K562 (cell line): ENCODE data around the gene PRKAG2. TPM values are rescaled to one million over a fixed set of nuclear protein-coding genes. Genes with fewer than 3 reads are reported as not detected.

ENCODE experiments used
- ATAC-seq: fragments of 200-7000 bp; cut with Tn5 transposase; 3 replicates; pipeline ENCODE4 v1.9.1; 2020; ENCODE audit warnings: moderate library complexity
- BruUV-seq: library from RNA; stranded (reverse); fragments of 400-500 nt; replicated peaks from 2 replicates; lab custom pipeline; 2021; lab: Mats Ljungman, UMichigan
- CTCF ChIA-PET: fragments of 300-600 bp; formaldehyde crosslinking; extraction: SDS; loops from one replicate; lab custom pipeline; 2021; ENCODE audit warnings: low intra/inter-chr PET ratio; lab: Yijun Ruan, JAX
- POLR2A ChIA-PET: fragments of 300-600, 350-650 bp; sonication (Branson Sonifier 250); formaldehyde crosslinking; extraction: SDS; loops from one replicate; lab custom pipeline; 2021; ENCODE audit warnings: antibody characterized with exemption, inconsistent platforms; lab: Yijun Ruan, JAX
- DNase-seq, 4 experiments: peaks; one replicate each; pipeline versions ENCODE4 v3.0.0 to v3.0.0-alpha.2; 2011 to 2018; ENCODE audit warnings: low spot score in 3 of 4, mixed read lengths in 3 of 4; ENCODE audit errors: extremely low read depth in 1 of 4
- FAIRE-seq: peaks from 2 replicates; lab custom pipeline; 2011; peaks lifted over from hg19 to GRCh38; lab: Jason Lieb, UNC
- H2AFZ ChIP-seq: 2 replicates; pipeline ENCODE4 v1.6.0; 2011; ENCODE audit warnings: low read depth, low read length, control low read depth, inconsistent platforms
- H3K27ac ChIP-seq: fragments of 200-600 bp; 3 replicates; pipeline ENCODE4 v1.8.0; 2011; ENCODE audit warnings: low read depth, mild to moderate bottlenecking, control low read depth, inconsistent platforms, low read length, moderate library complexity, mixed read lengths; ENCODE audit errors: extremely low read depth
- H3K27me3 ChIP-seq, 2 experiments: fragments of 300-600 bp in 1 of 2; 2 replicates in 1 of 2; 3 replicates in 1 of 2; pipeline versions ENCODE4 v1.6.0 to v1.8.0; 2011; ENCODE audit warnings: inconsistent platforms in 2 of 2, low read length in 2 of 2, mild to moderate bottlenecking in 1 of 2, mixed read lengths in 1 of 2, moderate library complexity in 1 of 2; ENCODE audit not compliant: control insufficient read depth in 2 of 2, insufficient read depth in 2 of 2
- H3K36me3 ChIP-seq: fragments of 300-600 bp; 3 replicates; pipeline ENCODE4 v1.8.0; 2011; ENCODE audit warnings: mild to moderate bottlenecking, low read length, inconsistent platforms; ENCODE audit not compliant: control insufficient read depth, insufficient read depth
- H3K4me1 ChIP-seq, 2 experiments: fragments of 200-600 bp in 1 of 2; replicated peaks in 1 of 2; 2 replicates in 1 of 2; 3 replicates in 1 of 2; pipeline versions ENCODE4 v1.5.1 to v1.8.0; 2011; ENCODE audit warnings: inconsistent platforms in 2 of 2, low read length in 2 of 2, mild to moderate bottlenecking in 1 of 2, mixed read lengths in 1 of 2, moderate library complexity in 1 of 2; ENCODE audit not compliant: control insufficient read depth in 2 of 2, insufficient read depth in 2 of 2
- H3K4me2 ChIP-seq: 2 replicates; pipeline ENCODE4 v1.6.1; 2011; ENCODE audit warnings: low read length, control low read depth, inconsistent platforms, mixed read lengths; ENCODE audit not compliant: insufficient read depth
- H3K4me3 ChIP-seq: fragments of 200-600 bp; sonication (generic), shearing (Covaris generic); 2 replicates; pipeline ENCODE4 v1.5.1; 2016; ENCODE audit warnings: control low read depth, inconsistent platforms
- H3K79me2 ChIP-seq: fragments of 200-600 bp; 3 replicates; pipeline ENCODE4 v1.8.0; 2011; ENCODE audit warnings: low read length, inconsistent platforms; ENCODE audit not compliant: control insufficient read depth, insufficient read depth
- H3K9ac ChIP-seq, 2 experiments: 2 replicates each; pipeline versions ENCODE4 v1.6.0 to v1.6.1; 2011; ENCODE audit warnings: low read depth in 2 of 2, low read length in 2 of 2, control low read depth in 1 of 2, inconsistent platforms in 1 of 2, mild to moderate bottlenecking in 1 of 2, mixed read lengths in 1 of 2; ENCODE audit not compliant: insufficient read depth in 1 of 2
- H3K9me1 ChIP-seq: one replicate; pipeline ENCODE4 v1.6.0; 2011; ENCODE audit warnings: inconsistent platforms, mild to moderate bottlenecking, low read length, moderate library complexity; ENCODE audit not compliant: control insufficient read depth, insufficient read depth
- H3K9me3 ChIP-seq: replicated peaks from 2 replicates; pipeline ENCODE4 v1.5.1; 2011; ENCODE audit warnings: low read depth, low read length, inconsistent platforms; ENCODE audit not compliant: control insufficient read depth, insufficient read depth
- H4K20me1 ChIP-seq: replicated peaks from 2 replicates; pipeline ENCODE4 v1.6.1; 2011; ENCODE audit warnings: low read length, inconsistent platforms, mixed read lengths; ENCODE audit not compliant: control insufficient read depth, insufficient read depth
- GATA2 ChIP-seq: sonication (generic); formaldehyde crosslinking; IDR thresholded peaks from 2 replicates; pipeline ENCODE4 v1.4.0; 2020; ENCODE audit warnings: mild to moderate bottlenecking, missing genetic modification reagents
- PKNOX1 ChIP-seq: fragments of 450-650 bp; IDR thresholded peaks from 2 replicates; pipeline ENCODE4 v1.6.1; 2016
- RERE ChIP-seq: sonication (generic); formaldehyde crosslinking; IDR thresholded peaks from 2 replicates; pipeline ENCODE4 v1.8.0; 2023; ENCODE audit warnings: missing genetic modification reagents, mild to moderate bottlenecking, borderline replicate concordance
- WGBS: fragments of 100-300 bp; shearing (Covaris generic); methylation state at CpG from one replicate; pipeline ENCODE4 v1.1.6; 2016; ENCODE audit warnings: low coverage, mixed read lengths; ENCODE audit not compliant: insufficient coverage; ENCODE audit errors: missing lambda C conversion rate; 5-methylcytosine and 5-hydroxymethylcytosine counted together
- in situ Hi-C: fragments of 300-500 bp; cut with MboI; formaldehyde crosslinking; loops from 4 replicates; pipeline ENCODE4 v1.15.0; 2018; ENCODE audit warnings: inconsistent platforms, mixed read lengths
- intact Hi-C: fragments of 100-400 bp; cut with micrococcal nuclease; formaldehyde crosslinking; loops from 2 replicates; pipeline ENCODE4 v1.14.2; 2022
- polyA plus RNA-seq, 8 experiments: library from polyadenylated mRNA; depleted of rRNA in 4 of 8; stranded (reverse) in 5 of 8; unstranded in 3 of 8; fragments of >200 nt; fragmentation: Nextera tagmentation in 2 of 8; fragmentation: Illumina TruSeq in 1 of 8; extraction: Ambion mirVana in 2 of 8; extraction: Trizol in 1 of 8; gene quantifications; 2 replicates each; pipeline versions ENCODE4 v1.2.1 to v1.2.3, GENCODE V29; 2011 to 2014; ENCODE audit warnings: inconsistent platforms in 1 of 8, missing spikeins in 1 of 8
- total RNA-seq, 7 experiments: library from RNA; depleted of rRNA in 6 of 7; stranded (reverse); fragments of >200 nt in 6 of 7; fragmentation: Illumina TruSeq in 2 of 7; extraction: Trizol in 2 of 7; gene quantifications; 2 replicates each; pipeline versions ENCODE4 v1.2.1 to v1.2.3, GENCODE V29; 2011 to 2021; ENCODE audit warnings: low replicate concordance in 1 of 7

Gene PRKAG2
- total and polyA plus RNA-seq, 9 of the 15 experiments (the other 6 are each of a cell fraction or from before 2014, with no cell fraction given) = 0.99 to 5.6 (median 3.3) TPM

- Histone ChIP-seq H3K27ac (no peak overlapping the region), H3K9me1 (no peaks in the 10 kb centered on the region), H2AFZ (no peak overlapping the region), H3K79me2 (no peaks in the 10 kb centered on the region), H4K20me1 (peaks cover 16% of the 10 kb centered on the region), H3K4me3 (no peak overlapping the region), H3K9ac (no peak overlapping the region), H3K9me3 (no peaks in the 10 kb centered on the region), H3K36me3 (no peaks in the 10 kb centered on the region), H3K4me2 (no peak overlapping the region), H3K4me1 (peaks cover 0 to 11% of the 10 kb centered on the region in 2 experiments; a peak in 3 of 5 replicates), H3K27me3 (peaks cover 83 to 97% of the 10 kb centered on the region in 2 experiments)
- intact Hi-C loops (no loop called here), in situ Hi-C loops (no loop called here)
- no TSS peak for BruUV-seq
- ChIA-PET POLR2A (interaction anchor here (1.1 kb wide), 1 partner anchor 10 kb away, joined by 4 read pairs; no protein-coding TSS in a partner anchor), CTCF (no interaction called here)
- ATAC-seq (no peak), FAIRE-seq (no peak), DNase-seq (no peak)
- 0 out of 2 replicates have a peak, but pooled peaks have one; percentile 17 for TF ChIP-seq PKNOX1
- peak; percentile 41; the same call in 1 of the 2 replicates for TF ChIP-seq RERE (CRISPR knock-in tag)
- no peak for TF ChIP-seq GATA2
- WGBS = 5% methylated on average over 16 of the region's 16 CpGs
Measured at GRCh38 chr7:151794508-151795167, 82.3 kb downstream of the PRKAG2 start.
